Peyer's patch (tissue), 4 donors: ENCODE data around the gene SURF1.

Source experiments
- POLR2A ChIP-seq, 2 donors: fragments of 450-650 bp; IDR thresholded peaks; one replicate each; pipeline ENCODE4 v1.5.1; 2017; ENCODE audit warnings: antibody characterized with exemption in 2 of 2, mild to moderate bottlenecking in 2 of 2, moderate library complexity in 2 of 2
- TF ChIP-seq, protein P1 (sequence below), 6 experiments: fragments of 450-650 bp in 4 of 6; fragments of 200-600 bp in 2 of 6; sonication (generic) in 1 of 6; IDR thresholded peaks; one replicate each; pipeline ENCODE4 v1.5.1; 2017 to 2019; ENCODE audit warnings: antibody characterized with exemption in 6 of 6, mild to moderate bottlenecking in 3 of 6, moderate library complexity in 1 of 6

- TF ChIP-seq, protein P1, sequence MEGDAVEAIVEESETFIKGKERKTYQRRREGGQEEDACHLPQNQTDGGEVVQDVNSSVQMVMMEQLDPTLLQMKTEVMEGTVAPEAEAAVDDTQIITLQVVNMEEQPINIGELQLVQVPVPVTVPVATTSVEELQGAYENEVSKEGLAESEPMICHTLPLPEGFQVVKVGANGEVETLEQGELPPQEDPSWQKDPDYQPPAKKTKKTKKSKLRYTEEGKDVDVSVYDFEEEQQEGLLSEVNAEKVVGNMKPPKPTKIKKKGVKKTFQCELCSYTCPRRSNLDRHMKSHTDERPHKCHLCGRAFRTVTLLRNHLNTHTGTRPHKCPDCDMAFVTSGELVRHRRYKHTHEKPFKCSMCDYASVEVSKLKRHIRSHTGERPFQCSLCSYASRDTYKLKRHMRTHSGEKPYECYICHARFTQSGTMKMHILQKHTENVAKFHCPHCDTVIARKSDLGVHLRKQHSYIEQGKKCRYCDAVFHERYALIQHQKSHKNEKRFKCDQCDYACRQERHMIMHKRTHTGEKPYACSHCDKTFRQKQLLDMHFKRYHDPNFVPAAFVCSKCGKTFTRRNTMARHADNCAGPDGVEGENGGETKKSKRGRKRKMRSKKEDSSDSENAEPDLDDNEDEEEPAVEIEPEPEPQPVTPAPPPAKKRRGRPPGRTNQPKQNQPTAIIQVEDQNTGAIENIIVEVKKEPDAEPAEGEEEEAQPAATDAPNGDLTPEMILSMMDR (IDR thresholded peaks at IDR 0.05) = peak in 2 of 6 experiments; percentile 14 to 43
- TF ChIP-seq POLR2A (IDR thresholded peaks at IDR 0.05) = peak; percentile 67 to 82
Observed at GRCh38 chr9:133335924-133336811, 20.1 kb downstream of the SURF1 start, which contains the start of gene SURF6.
